Fibroblast of the aortic adventitia (primary cell): ENCODE results near the gene SLFNL1. TPM values are rescaled to one million over a fixed set of nuclear protein-coding genes. Genes with fewer than 3 reads are reported as not detected.

Experiments
- DNase-seq: peaks from one replicate; pipeline ENCODE4 v3.0.0-alpha.2; 2010; ENCODE audit warnings: low read depth
- H3K4me3 ChIP-seq: 2 replicates; pipeline ENCODE4 v1.5.1; 2011; ENCODE audit warnings: low read depth, mild to moderate bottlenecking, control low read depth, low read length, moderate library complexity
- CTCF ChIP-seq: IDR thresholded peaks from 2 replicates; pipeline ENCODE4 v1.5.1; 2011; ENCODE audit warnings: mild to moderate bottlenecking, low read length, control low read depth, inconsistent platforms; ENCODE audit not compliant: insufficient read depth
- total RNA-seq: library from RNA; depleted of rRNA; stranded (reverse); fragments of >200 nt; gene quantifications from 2 replicates; pipeline ENCODE4 v1.2.3, GENCODE V29; 2012; ENCODE audit warnings: low replicate concordance

Gene SLFNL1
- total RNA-seq, 1 donor = 0.09 TPM

- no peak overlapping the region for H3K4me3 ChIP-seq
- no peak for TF ChIP-seq CTCF
- DNase-seq = no peak
These were observed 899 bp upstream of the SLFNL1 start for GRCh38 chr1:41022424-41022823.

- TF ChIP-seq CTCF = no peak
- H3K4me3 ChIP-seq = no peak overlapping the region
- DNase-seq = no peak
These were observed 871 bp downstream of the SLFNL1 start for GRCh38 chr1:41020654-41021053.

- no peak for TF ChIP-seq CTCF
- H3K4me3 ChIP-seq = no peak overlapping the region
- no peak for DNase-seq
These were observed 1.4 kb downstream of the SLFNL1 start for GRCh38 chr1:41020109-41020576.

GRCh38 chr1:41019353-41019745 lies 2.2 kb downstream of the SLFNL1 start:
- no peak overlapping the region for H3K4me3 ChIP-seq
- TF ChIP-seq CTCF = no peak
- DNase-seq = no peak

- no peak for DNase-seq
- no peak overlapping the region for H3K4me3 ChIP-seq
- no peak for TF ChIP-seq CTCF
These were observed 3.5 kb downstream of the SLFNL1 start for GRCh38 chr1:41018018-41018410.

- no peak for DNase-seq
- TF ChIP-seq CTCF = no peak
- H3K4me3 ChIP-seq = no peak overlapping the region
These were observed 4.1 kb downstream of the SLFNL1 start for GRCh38 chr1:41017141-41018017.
